ENCODE results near the gene DTD2. TPM values are rescaled to one million over a fixed set of nuclear protein-coding genes. Genes with fewer than 3 reads are reported as not detected.

DTD2 gene
- total and polyA plus RNA-seq, 9 donors: 11.1 to 34.1 (median 22.0) TPM

GRCh38 chr14:31430634-31431264, 26.6 kb downstream of the DTD2 start:
- no peak for TF ChIP-seq POLR2A (IDR thresholded peaks at IDR 0.05)
- TF ChIP-seq EP300 (IDR thresholded peaks at IDR 0.05): no peak
- TF ChIP-seq CTCF (IDR thresholded peaks at IDR 0.05): no peak
- H3K4me3 ChIP-seq: no peak overlapping the region
- H3K4me1 ChIP-seq (ENCODE audit: insufficient read depth): no peaks in the 10 kb centered on the region
- H3K36me3 ChIP-seq: no peaks in the 10 kb centered on the region
- DNase-seq: no peak
- H3K27ac ChIP-seq: no peak overlapping the region
- intact Hi-C loops (cut with DNase I): no loop called here
- H3K27me3 ChIP-seq: no peaks in the 10 kb centered on the region
- 97% methylated on average over 11 of the region's 11 CpGs for WGBS, 3 donors
- H3K9me3 ChIP-seq: peaks cover 0 to 2% of the 10 kb centered on the region in 2 donors

GRCh38 chr14:31429791-31430190, 27.5 kb downstream of the DTD2 start:
- intact Hi-C loops (cut with DNase I): no loop called here
- H3K9me3 ChIP-seq: peaks cover 0 to 2% of the 10 kb centered on the region in 2 donors
- H3K27me3 ChIP-seq: no peaks in the 10 kb centered on the region
- DNase-seq: no peak
- H3K27ac ChIP-seq: no peak overlapping the region
- TF ChIP-seq CTCF (IDR thresholded peaks at IDR 0.05) (no peak), EP300 (IDR thresholded peaks at IDR 0.05) (no peak), POLR2A (IDR thresholded peaks at IDR 0.05) (no peak)
- H3K36me3 ChIP-seq: no peaks in the 10 kb centered on the region
- no peak overlapping the region for H3K4me3 ChIP-seq
- no peaks in the 10 kb centered on the region for H3K4me1 ChIP-seq (ENCODE audit: insufficient read depth)
- WGBS, 3 donors: 87 to 95% (median 89%) methylated on average over 1 of the region's 1 CpG

- Histone ChIP-seq H3K9me3 (peaks cover 0 to 2% of the 10 kb centered on the region in 2 donors), H3K27me3 (no peaks in the 10 kb centered on the region), H3K4me1 (ENCODE audit: insufficient read depth) (no peaks in the 10 kb centered on the region), H3K27ac (no peak overlapping the region), H3K36me3 (no peaks in the 10 kb centered on the region), H3K4me3 (no peak overlapping the region)
- 93 to 98% (median 97%) methylated on average over 1 of the region's 1 CpG for WGBS, 3 donors
- intact Hi-C loops (cut with DNase I): no loop called here
- TF ChIP-seq EP300 (IDR thresholded peaks at IDR 0.05) (no peak), CTCF (IDR thresholded peaks at IDR 0.05) (no peak)
- no peak for DNase-seq
Measured at GRCh38 chr14:31428011-31428410, 29.3 kb downstream of the DTD2 start.

- H3K36me3 ChIP-seq: no peaks in the 10 kb centered on the region
- H3K4me1 ChIP-seq (ENCODE audit: insufficient read depth): no peaks in the 10 kb centered on the region
- DNase-seq: no peak
- intact Hi-C loops (cut with DNase I): no loop called here
- 65 to 68% (median 68%) methylated on average over 2 of the region's 2 CpGs for WGBS, 3 donors
- H3K27me3 ChIP-seq: no peaks in the 10 kb centered on the region
- H3K4me3 ChIP-seq: no peak overlapping the region
- H3K27ac ChIP-seq: no peak overlapping the region
- peaks cover 0 to 2% of the 10 kb centered on the region in 2 donors for H3K9me3 ChIP-seq
- TF ChIP-seq EP300 (IDR thresholded peaks at IDR 0.05) (no peak), POLR2A (IDR thresholded peaks at IDR 0.05) (no peak), CTCF (IDR thresholded peaks at IDR 0.05) (no peak)
Measured at GRCh38 chr14:31426663-31427062, 30.6 kb downstream of the DTD2 start.

Measured in ovary (tissue), 9 donors.